Prostate gland (tissue), 2 donors: Measurements from ENCODE around the gene NEU1.

Source experiments
- CTCF ChIP-seq, 4 experiments: fragments of 200-600 bp in 2 of 4; fragments of 450-650 bp in 2 of 4; sonication (generic) in 2 of 4; IDR thresholded peaks; 1 replicate in 3 of 4; 2 replicates in 1 of 4; pipeline ENCODE4 v1.5.1; 2016 to 2019; ENCODE audit warnings: antibody characterized with exemption in 4 of 4, mild to moderate bottlenecking in 2 of 4, moderate library complexity in 2 of 4
- POLR2A ChIP-seq: fragments of 450-650 bp; IDR thresholded peaks from one replicate; pipeline ENCODE4 v1.6.1; 2016; ENCODE audit warnings: antibody characterized with exemption, mild to moderate bottlenecking
- POLR2AphosphoS5 ChIP-seq: sonication (generic); formaldehyde crosslinking; IDR thresholded peaks from one replicate; pipeline ENCODE4 v1.6.1; 2017; ENCODE audit warnings: antibody characterized with exemption

GRCh38 chr6:31874084-31874670, 11.6 kb upstream of the NEU1 start:
- TF ChIP-seq POLR2AphosphoS5 (peak; percentile 22), CTCF (IDR thresholded peaks at IDR 0.05) (no peak), POLR2A (no peak)
